Hematopoietic multipotent progenitor cell treated with erythropoietin and hydrocortisone succinate and interleukin-3 and kit ligand, for 8 days (in vitro differentiated cells): Measurements from ENCODE around the gene CEP97.

Experiments
- DNase-seq: peaks from one replicate; pipeline ENCODE4 v3.0.0-alpha.2; 2015

The CEP97 gene

GRCh38 chr3:101817992-101818391 is 93.6 kb downstream of the CEP97 start:
- no peak for DNase-seq

GRCh38 chr3:101819649-101820206 is 95.3 kb downstream of the CEP97 start:
- no peak for DNase-seq
